Germinal center (tissue), 1 donor: Measurements from ENCODE around the gene OST4.
A peak's percentile ranks its signal among the peaks of the same experiment; 100 is the strongest.

ENCODE experiments used
- DNase-seq: peaks from one replicate; pipeline ENCODE4 v3.0.0; 2012; ENCODE audit warnings: mixed read lengths, low spot score

OST4 gene

DNA sequence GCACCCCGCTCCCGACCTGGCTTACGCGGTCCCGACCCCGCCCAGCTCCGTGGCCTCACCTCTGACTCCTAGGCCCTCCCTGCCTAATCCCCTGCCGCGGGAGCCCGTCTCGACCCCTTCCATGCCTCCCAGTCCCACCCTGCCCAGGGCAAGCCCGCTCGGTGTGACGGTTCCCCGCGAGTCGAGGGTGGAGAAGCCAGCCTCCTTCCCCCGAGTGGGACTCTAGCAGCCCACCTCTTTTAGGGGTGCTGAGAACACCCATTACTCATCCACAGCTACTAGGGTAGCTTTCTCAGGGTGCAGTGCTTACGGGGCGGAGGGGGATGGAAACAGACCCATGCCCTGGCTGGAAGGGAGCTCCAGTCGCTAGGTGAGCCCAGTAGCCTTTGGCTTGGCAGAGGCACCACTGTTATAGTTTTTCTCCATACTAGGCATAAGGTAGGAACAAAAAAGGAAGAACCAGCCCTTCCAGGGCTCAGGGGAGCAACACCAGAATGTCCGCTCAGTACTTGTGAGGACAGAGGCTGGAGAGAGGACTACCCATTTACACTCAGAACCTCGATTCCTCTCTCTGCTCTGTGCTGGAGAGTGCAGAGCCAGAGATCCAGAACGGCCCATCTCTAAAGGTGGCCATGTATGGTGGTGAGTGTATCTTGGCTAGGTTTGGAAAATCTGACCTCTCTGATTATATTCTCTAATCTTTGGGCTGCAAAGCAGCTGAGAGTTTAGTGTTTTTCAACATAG, 19.4 kb downstream of the OST4 start:
- no peak for DNase-seq

DNA sequence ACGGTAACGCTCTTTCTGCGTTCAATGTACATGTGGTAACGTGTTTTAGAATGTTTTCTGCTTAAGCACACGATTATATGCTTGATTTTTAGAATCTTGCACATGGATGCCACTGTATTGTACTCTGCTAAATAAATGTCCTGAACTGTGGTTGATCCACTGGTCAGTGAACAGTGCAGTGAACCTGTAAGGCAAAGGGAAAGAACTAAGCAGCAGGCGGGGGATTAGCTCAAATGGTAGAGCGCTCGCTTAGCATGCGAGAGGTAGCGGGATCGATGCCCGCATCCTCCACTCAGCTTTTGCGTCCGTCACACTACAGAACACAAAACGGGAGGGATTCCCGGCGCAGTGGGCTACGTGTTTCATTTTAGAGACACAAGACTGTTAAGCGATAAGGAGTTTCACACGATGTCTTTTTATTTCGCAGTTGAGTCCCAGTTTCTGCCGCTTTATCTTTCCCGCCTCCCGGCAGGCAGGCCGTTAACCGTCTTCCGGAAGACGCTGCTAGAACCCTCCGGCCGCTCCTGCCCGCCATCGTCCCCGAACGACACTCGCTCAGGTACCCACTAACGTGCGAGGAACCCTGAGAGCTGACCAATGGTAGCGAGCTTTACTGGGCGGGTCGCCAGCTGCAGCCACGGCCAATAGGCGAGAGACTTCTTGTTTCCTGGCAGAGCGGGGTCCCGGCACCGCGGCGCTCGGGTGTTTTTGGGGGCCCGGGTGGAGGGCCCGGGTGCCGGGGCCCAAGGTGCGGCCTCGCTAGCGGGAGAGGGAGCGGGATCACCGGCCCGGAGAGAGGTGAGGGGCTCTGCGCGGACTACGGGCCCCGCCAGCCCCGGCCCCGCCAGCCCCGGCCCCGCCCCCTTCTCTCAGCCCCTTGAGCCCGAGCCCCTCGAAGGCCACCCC, 20.2 kb downstream of the OST4 start, which contains the start of gene AGBL5:
Gene AGBL5 (plus strand): TSS at position 673 of the 906 bp plus-strand sequence. CDS start 1,291 bp downstream, outside the sequence.
- DNase-seq, result peak; percentile 100

DNA sequence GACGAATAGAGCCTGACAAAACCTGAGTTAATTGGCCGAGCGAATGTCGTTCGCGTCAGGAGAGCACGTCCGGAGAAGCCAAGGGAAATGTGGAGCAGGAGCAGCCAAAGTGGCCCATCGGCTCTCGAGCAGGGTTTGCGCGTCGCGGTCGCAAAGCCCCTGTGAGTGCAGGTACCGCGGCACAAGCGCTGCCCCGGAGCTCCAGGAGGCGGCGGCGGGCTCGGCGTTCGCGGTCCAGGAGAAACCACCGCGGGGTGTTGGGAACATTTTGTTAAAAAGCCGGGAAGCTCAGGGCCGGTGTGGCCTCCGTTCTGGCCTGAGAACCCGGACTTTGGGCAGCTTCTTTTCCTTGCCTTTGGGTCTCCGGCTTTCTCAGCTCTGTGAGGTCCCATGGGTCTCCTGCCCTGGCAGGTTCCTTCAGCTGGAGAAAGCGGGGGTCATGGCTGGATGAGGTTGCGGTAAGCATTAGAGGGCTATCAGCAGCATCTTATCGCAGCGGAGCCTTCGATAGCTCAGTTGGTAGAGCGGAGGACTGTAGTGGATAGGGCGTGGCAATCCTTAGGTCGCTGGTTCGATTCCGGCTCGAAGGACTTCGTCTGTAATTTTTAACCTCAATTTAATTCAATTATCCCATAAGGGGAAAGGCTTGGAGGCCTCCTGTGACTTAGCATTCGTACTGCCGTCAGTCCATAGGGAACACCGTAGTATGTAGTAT, 21.0 kb downstream of the OST4 start:
- peak; percentile 82 for DNase-seq

DNA sequence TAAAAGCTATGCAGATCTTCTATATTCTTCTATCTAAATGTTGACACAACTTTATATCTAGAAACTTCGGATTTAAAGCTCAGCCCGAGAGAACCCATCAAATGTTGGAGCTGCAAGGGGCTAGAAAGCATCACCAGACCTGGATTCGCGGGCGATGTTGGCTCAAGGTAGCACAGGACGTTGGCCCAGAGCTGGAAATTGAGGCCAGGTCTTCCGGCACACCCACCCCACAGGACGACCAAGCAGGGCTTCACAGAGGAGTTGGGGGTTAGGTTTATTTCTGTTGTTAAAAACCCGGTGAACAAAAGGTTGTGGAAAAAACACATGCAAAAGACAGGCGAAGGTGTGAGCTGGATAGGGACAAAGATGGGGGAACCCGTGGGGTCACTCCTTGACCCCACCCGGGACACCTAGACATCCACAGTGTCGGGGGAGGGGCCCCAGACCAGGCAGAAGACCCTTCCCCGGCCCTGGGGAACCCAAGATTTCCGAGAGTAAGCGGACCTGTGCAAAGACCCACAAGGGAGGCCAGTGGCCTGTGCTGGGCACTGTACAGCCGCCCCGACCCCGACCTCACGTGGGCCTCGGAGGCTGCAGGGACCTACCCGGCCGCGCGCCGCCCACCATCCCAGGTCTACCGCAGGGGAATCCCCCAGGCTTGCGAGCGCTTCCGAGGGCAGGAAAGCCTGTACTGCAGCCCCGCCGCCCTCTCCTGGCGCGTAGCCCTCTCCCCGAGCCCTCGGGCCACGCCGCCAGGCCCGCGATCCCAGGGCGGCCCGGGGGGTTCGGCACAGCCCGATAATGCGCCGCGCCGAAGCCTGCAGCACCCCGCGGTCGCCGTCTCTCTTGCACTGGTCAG, 21.8 kb downstream of the OST4 start:
- peak; percentile 76 for DNase-seq

DNA sequence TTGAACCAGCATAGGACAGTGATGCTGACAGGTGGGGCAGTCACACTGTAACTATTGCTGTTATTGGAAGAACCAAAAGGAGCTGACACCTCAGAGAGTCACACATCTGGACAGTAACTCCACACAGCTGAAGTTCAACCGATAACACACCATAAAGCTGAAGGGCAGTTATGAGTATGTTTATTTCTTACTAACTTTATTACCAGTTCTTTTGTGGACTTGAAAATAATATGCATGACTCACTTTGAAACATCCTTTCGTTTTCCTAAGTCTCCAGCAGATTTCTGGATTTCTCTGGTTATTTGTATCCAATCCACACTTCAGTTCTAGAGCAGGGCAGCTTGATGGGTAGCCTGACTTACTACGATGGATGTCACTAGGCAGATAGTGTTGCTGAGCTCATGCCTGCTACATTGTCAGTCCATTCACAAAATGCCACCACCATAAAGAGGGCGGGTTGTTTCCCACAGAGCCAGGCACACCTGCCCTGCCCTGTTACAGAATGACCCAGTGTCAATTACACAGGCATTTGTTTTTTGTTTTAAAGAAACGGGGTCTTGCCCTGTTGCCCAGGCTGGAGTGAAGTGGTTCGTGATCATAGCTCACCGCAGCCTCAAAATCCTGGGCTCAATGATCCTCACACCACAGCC, 28.3 kb downstream of the OST4 start:
- DNase-seq, result no peak

DNA sequence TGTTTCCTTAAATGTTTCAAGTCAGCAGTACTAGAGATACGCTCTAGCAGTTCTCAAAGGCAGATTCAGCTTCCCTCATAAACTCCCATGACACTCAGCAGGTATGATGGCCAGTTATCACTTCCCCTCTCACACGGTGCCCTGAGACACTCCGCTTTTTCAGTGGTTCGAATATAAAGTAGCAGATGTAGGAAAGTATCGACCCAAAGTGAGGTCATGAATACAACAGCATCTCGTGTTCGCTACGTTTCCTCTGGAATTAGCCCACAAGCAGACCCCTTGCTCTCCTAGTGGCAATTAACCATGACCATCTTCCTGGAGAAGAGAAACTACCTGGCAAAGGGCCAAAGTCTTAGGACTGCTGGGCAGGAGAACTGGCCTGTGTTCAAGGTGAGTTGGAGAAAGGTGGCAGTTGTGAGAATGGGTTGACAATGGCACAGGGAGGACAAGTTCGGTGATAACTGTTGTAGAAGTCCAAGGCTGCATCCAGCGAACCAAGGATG, 29.2 kb downstream of the OST4 start:
- peak; percentile 82 for DNase-seq

DNA sequence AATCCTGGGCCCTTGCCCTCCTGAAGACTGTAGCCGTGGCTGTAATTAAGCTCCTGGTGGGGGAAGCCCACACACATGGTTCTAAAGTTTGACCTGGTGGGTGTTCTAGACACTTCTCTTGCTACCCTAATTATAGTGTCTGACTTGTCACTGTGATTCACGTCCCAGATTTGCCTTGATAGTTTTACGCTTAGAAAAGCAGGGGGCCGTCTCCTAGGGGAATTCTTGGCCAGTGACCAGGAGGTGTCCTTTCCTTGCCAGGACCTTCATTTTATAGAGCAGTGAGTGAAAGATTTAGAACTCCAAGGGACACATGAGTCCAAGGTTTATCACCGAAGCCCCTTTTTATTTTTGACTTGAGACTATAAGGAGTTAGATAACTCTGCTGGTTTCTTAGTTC, 29.7 kb downstream of the OST4 start:
- DNase-seq, result peak; percentile 43

DNA sequence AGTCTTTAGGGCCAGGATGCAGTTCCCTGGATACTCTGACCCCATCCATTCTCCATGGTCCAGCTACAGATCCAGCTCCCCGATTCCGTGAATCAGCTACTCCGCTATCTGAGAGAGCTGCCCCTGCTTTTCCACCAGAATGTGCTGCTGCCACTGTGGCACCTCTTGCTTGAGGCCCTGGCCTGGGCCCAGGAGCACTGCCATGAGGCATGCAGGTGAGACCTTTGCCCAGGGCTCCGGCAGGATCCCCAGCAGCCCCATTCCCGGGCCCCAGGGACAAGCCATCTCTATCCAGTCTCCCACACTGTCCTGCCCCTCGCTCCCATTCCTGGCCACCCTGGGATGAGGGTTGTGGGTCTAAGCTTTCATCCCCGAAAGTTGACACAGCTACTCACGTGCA, 31.2 kb downstream of the OST4 start:
- no peak for DNase-seq

DNA sequence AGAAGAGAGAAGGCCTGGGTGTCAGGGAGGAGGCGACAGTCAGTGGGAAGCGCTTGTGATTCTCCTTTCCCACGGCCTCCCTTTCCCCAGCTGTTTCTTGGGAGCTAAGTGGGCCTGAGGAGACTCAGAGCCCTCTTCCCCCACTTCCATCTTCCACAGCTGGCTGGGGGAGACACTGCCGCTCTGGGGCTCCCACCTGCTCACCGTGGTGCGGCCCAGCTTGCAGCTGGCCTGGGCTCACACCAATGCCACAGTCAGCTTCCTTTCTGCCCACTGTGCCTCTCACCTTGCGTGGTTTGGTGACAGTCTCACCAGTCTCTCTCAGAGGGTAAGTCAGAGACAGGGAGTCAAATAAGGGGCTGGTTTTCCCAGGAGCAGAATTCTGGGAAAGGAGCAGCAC, 31.6 kb downstream of the OST4 start:
- DNase-seq, result no peak

DNA sequence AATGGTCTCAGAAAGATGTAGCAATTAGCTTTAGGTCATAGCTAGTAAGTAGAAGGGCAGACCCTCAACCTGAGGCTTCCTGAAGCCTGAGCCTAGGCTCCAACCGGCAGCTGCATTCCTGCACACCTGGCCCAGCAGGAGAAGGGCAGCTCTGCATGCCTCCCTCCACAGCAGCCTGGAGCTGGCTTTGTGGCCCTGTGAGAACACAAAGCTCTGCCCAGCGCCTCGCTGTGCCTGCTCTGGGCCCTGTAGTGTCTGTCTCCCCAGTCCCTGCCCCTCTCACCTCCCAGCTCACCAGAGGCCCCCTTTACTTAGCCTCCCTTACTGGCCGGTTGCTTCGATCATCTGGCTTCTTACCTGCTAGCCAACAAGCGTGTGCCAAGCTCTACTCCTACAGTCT, 32.0 kb downstream of the OST4 start:
- no peak for DNase-seq

DNA sequence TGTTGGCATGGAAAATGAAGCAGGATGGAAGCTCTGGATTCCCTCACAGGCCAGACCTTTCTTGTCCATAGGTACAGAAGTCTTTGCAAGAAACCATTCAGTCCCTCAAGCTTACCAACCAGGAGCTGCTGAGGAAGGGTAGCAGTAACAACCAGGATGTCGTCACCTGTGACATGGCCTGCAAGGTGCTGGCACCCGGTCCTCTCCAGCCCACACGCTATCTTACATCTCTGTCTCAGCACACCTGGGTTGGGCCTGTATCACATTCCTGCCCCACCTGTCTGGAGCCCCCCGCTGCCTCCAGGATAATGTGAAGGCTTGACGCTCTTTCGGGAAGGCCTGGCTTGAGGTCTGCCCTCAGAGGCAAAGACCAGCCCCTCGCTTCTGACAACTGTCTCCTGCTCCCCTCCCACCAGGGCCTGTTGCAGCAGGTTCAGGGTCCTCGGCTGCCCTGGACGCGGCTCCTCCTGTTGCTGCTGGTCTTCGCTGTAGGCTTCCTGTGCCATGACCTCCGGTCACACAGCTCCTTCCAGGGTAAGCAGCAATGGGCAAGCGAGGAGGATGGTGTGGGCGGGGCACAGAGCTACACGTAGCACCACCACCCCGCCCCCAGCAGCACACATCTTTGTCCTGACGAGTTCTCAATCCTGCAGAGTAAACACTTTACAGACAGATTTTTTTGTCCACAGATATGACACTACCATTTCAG, 32.7 kb downstream of the OST4 start:
- no peak for DNase-seq

DNA sequence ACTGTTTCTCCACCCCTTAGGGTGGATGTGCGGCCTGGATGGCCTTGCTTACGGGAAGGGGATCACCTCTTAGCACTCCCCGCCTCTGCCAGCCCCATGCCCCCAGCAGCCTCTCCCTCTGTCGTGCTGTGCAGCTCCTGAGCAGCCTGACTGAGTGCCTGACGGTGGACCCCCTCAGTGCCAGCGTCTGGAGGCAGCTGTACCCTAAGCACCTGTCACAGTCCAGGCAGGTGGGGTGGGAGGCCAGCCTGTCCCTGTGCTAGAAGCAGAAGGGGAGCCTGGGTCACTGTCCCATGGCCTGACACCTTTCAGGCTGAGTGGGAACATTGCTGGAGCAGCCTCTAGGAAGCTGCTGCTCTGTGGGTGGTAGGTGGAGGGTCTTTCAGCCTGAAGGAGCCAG, 33.4 kb downstream of the OST4 start:
- no peak for DNase-seq

DNA sequence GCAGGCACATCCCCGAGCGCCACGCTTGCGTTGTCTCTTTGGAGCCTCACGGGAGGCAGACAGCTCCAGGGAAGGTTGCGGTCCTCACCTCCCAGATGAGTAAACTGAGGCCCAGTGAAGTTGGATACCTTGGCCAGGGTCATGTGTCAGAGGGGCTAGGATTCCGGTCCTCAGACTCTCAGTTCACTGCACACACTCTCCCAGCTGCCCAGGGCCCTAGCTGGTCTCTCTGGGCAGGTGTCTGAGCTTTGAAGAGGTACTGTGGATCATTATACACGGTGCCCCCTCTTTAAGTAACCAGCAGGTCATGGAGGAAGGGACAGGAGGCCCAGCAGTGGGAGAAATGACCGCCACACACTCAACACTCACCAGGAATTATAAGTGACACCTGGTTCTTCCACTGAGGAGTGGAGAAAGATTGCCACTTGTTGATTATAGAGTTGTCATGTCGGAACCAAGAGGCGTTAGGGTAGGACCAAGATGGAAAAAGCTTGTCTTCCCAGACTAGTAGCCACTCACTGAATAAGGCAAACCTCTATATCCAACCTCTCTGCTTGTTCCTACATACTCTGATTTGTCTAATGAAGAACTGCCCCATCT, 38.1 kb downstream of the OST4 start:
- no peak for DNase-seq

DNA sequence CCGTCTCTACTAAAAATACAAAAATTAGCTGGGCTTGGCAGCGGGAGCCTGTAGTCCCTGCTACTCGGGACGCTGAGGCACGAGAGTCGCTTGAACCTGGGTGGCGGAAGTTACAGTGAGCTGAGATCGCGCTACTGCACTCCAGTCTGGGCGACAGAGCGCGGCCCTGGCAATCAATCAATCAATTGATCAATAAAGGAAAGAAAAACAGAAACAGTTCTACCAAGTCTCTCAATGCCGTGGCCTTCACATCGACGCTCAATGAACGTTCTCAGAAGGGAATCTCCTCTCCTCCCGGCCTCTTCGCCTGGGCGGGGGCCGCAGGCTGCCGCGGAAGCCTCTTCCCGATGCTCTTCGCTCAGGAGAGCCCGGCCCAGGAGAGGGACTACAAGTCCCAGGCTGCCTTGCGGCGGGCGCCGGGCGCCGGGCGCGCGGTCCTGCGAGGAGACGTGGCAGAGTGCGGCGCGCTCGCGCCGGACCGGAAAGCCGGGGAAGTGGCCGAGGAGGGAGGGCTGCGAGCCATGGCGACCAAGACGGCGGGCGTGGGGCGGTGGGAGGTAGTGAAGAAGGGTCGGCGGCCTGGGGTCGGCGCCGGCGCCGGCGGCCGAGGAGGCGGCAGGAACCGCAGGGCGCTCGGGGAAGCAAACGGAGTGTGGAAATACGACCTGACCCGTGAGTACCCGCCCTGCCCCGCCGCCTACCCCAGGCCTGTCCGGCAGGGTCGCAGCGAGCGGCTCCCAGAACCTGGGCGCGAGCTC, 38.8 kb downstream of the OST4 start, which contains the start of gene TMEM214:
Gene TMEM214 (plus strand): TSS at position 471 of the 758 bp plus-strand sequence. CDS start 51 bp downstream, at position 522.
- DNase-seq, result peak; percentile 88

DNA sequence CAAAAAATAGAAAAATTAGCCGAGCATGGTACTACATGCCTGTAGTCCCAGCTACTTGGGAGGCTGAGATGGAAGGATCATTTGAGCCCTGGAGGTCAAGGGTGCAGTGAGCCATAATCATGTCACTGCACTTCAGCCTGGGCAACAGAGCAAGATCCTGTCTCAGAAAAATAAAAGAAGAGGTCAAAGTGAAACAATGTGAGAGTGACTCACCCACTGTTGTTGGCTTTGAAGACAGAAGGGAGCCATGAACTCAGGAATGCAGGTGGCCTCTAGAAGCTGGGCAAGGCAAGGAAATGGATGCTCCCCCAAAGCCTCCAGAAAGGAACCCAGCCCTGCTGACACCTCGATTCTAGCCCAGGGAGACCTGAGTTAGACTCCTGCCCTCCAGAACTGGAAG, 42.4 kb downstream of the OST4 start:
- DNase-seq, result no peak

DNA sequence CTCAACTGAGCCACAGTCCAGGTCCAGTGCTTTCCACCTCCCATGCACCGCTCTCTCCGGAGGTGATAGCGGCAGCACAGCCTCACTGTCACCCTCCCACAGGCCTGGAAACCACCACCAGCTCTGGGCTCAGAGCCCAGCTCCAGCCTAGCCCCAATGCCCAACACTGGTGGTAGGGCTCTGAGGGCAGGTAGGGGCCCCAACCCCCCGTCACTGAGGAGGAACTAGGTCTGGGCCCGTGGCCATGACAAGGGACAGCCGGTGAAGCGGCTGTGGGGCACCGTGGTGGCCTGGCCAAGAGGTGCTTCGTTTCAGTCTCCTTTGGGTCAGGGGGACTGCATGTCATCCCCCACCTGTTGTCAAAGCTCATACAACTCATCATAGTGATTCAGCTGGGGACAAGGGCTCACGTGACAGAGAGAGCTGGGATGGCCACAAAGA, 44.2 kb downstream of the OST4 start:
- no peak for DNase-seq

DNA sequence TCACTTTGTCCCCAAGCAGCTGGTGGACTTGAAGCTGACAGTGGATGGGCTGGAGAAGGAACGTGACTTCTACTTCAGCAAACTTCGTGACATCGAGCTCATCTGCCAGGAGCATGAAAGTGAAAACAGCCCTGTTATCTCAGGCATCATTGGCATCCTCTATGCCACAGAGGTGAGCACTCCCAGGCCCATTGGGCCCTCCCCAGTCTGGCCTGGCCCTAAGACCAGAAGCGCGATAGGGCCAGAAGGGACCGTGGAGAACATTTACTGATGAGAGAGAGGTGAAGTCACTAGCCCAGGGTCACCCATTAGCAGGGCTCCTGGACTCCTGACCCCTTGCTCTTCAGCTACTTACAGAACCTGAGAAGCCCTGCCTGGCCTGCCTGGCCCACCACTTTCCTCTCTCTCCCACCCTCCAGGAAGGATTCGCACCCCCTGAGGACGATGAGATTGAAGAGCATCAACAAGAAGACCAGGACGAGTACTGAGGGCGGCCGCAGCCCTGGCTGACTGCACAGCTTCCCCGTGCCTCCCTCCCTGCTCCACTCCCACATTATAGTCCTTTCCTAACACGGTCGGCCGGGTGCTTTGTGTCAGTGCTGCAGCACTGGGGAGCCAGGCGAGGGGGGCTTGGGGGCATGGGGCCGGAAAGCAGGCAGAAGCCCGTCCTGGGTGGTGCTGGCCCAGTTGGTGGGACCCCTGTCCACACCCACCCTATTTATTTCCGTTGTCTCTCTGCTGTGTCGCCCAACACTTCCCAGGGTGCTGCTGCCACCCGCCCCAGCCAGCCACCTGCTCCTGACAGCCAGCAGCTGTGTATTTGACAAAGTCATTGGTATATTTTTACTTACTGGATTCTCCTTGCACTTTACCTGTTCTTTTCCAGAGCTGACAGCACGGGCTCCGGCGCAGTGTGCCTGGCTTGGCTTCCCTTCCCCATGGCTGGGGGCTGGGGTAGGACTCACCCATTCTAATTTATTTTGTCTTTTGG, 45.3 kb downstream of the OST4 start:
- DNase-seq, result no peak
